ENCODE data around the gene POLR1G.
"Not testable (repeated sequence)": the region's sequence is repeated elsewhere in the genome, so short reads cannot be mapped to it uniquely, and the experiment has no call there.

POLR1G gene

GRCh38 chr19:45421947-45422498, 15.6 kb downstream of the POLR1G start:
- TF ChIP-seq CTCF (IDR thresholded peaks at IDR 0.05; ENCODE audit: low read length, missing control alignments): no peak
- no peak for DNase-seq (ENCODE audit: low read depth)
- H3K4me3 ChIP-seq (replicated peaks; ENCODE audit: low read depth, low read length): no peak overlapping the region

- DNase-seq (ENCODE audit: low read depth): no peak
- no peak for TF ChIP-seq CTCF (IDR thresholded peaks at IDR 0.05; ENCODE audit: low read length, missing control alignments)
- H3K4me3 ChIP-seq (replicated peaks; ENCODE audit: low read depth, low read length): peak overlapping the region; percentile 71
Measured at GRCh38 chr19:45423033-45423588, 16.7 kb downstream of the POLR1G start.

- no peak for TF ChIP-seq CTCF (IDR thresholded peaks at IDR 0.05; ENCODE audit: low read length, missing control alignments)
- H3K4me3 ChIP-seq (replicated peaks; ENCODE audit: low read depth, low read length): peak within 1 kb of the TSS; percentile 71
- peak; percentile 95 for DNase-seq (ENCODE audit: low read depth)
Measured at GRCh38 chr19:45423589-45424190, 17.2 kb downstream of the POLR1G start, which contains the start of gene ERCC1. Gene ERCC1 (minus strand): TSS chr19:45423917. CDS start chr19:45423374, 543 bp downstream.

- TF ChIP-seq CTCF (IDR thresholded peaks at IDR 0.05; ENCODE audit: low read length, missing control alignments): no peak
- H3K4me3 ChIP-seq (replicated peaks; ENCODE audit: low read depth, low read length): peak overlapping the region; percentile 71
- peak; percentile 93 for DNase-seq (ENCODE audit: low read depth)
Measured at GRCh38 chr19:45424191-45425058, 18.0 kb downstream of the POLR1G start.

GRCh38 chr19:45428384-45429231, 22.2 kb downstream of the POLR1G start:
- peak overlapping the region; percentile 59 for H3K4me3 ChIP-seq (replicated peaks; ENCODE audit: low read depth, low read length)
- peak; percentile 25 for TF ChIP-seq CTCF (IDR thresholded peaks at IDR 0.05; ENCODE audit: low read length, missing control alignments)
- DNase-seq (ENCODE audit: low read depth): peak; percentile 43

- DNase-seq (ENCODE audit: low read depth); H3K4me3 ChIP-seq (replicated peaks; ENCODE audit: low read depth, low read length): not testable (repeated sequence)
Measured at GRCh38 chr19:45429896-45430295, 23.5 kb downstream of the POLR1G start.

GRCh38 chr19:45431008-45431407, 24.6 kb downstream of the POLR1G start:
- not testable (repeated sequence) for H3K4me3 ChIP-seq (replicated peaks; ENCODE audit: low read depth, low read length)
- peak; percentile 77 for DNase-seq (ENCODE audit: low read depth)

- H3K4me3 ChIP-seq (replicated peaks; ENCODE audit: low read depth, low read length); DNase-seq (ENCODE audit: low read depth): not testable (repeated sequence)
Measured at GRCh38 chr19:45432543-45432942, 26.1 kb downstream of the POLR1G start.
